ENCODE data around the gene FKBP8.

DNA sequence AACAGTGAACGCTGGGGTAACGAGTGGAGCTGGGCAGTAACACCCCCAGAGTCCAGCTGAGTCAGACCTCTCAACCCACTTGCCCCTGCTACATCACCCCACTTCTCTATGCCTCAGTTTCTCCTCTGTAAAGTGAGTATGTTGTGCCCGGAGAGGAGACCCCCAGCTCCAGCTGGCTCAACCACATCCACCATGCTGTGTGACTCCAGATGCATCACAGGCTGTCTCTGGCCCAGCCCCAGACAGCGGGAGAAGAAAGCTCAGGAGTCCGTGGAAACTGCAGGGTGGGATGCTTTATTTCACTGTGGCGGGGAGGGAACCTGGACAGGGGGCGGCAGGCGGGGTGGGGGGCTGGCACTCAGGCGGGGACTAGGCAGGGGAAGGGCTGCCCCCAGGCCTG lies 11.9 kb downstream of the FKBP8 start:
- TF ChIP-seq POLR2A (IDR thresholded peaks at IDR 0.05; ENCODE audit: borderline replicate concordance, extremely low read depth, insufficient read depth, insufficient read length), result no peak
- TF ChIP-seq TCF7L2 (IDR thresholded peaks at IDR 0.05; ENCODE audit: borderline replicate concordance, extremely low read depth, insufficient read depth, insufficient read length), result no peak
- TF ChIP-seq, protein P1, sequence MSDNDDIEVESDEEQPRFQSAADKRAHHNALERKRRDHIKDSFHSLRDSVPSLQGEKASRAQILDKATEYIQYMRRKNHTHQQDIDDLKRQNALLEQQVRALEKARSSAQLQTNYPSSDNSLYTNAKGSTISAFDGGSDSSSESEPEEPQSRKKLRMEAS (IDR thresholded peaks at IDR 0.05), result no peak
- TF ChIP-seq, protein P2, sequence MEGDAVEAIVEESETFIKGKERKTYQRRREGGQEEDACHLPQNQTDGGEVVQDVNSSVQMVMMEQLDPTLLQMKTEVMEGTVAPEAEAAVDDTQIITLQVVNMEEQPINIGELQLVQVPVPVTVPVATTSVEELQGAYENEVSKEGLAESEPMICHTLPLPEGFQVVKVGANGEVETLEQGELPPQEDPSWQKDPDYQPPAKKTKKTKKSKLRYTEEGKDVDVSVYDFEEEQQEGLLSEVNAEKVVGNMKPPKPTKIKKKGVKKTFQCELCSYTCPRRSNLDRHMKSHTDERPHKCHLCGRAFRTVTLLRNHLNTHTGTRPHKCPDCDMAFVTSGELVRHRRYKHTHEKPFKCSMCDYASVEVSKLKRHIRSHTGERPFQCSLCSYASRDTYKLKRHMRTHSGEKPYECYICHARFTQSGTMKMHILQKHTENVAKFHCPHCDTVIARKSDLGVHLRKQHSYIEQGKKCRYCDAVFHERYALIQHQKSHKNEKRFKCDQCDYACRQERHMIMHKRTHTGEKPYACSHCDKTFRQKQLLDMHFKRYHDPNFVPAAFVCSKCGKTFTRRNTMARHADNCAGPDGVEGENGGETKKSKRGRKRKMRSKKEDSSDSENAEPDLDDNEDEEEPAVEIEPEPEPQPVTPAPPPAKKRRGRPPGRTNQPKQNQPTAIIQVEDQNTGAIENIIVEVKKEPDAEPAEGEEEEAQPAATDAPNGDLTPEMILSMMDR (IDR thresholded peaks at IDR 0.05 in 2 of 3, conservative IDR thresholded peaks at IDR 0.05 in 1 of 3; ENCODE audit: borderline replicate concordance in 1 of 3, insufficient read depth in 1 of 3, low read depth in 2 of 3, low read length in 2 of 3), result no peak
- TF ChIP-seq ZNF274 (IDR thresholded peaks at IDR 0.05; ENCODE audit: low read depth, low read length), result no peak
- TF ChIP-seq SIN3A (IDR thresholded peaks at IDR 0.05; ENCODE audit: low read depth), result no peak
- no peak for TF ChIP-seq YY1 (IDR thresholded peaks at IDR 0.05; ENCODE audit: extremely low read depth, insufficient replicate concordance, low read depth, low read length)
- TF ChIP-seq CEBPB (IDR thresholded peaks at IDR 0.05; ENCODE audit: low read depth), result no peak
- TF ChIP-seq SP1 (IDR thresholded peaks at IDR 0.05; ENCODE audit: low read depth), result no peak
- TF ChIP-seq EGR1 (IDR thresholded peaks at IDR 0.05; ENCODE audit: low read depth), result no peak
- no peak for TF ChIP-seq EZH2 (IDR thresholded peaks at IDR 0.05)
- no peak for TF ChIP-seq ZFX (IDR thresholded peaks at IDR 0.05)
